ENCODE measurements around the gene LENG8. TPM values are rescaled to one million over a fixed set of nuclear protein-coding genes. Genes with fewer than 3 reads are reported as not detected.

The LENG8 gene
- total and polyA plus RNA-seq, 2 of the 13 experiments (the other 11 are each of a cell fraction or from before 2014, with no cell fraction given): 14.3 to 41.9 TPM

GRCh38 chr19:54463531-54464043, 14.6 kb downstream of the LENG8 start, which contains the start of gene LENG9 (continued):
- TF ChIP-seq ZBTB39 (CRISPR knock-in tag; IDR thresholded peaks at IDR 0.05): 0 out of 2 replicates have a peak, but pooled peaks have one; percentile 3
- peak; percentile 49; the same call in 1 of the 2 replicates for TF ChIP-seq ZNF674 (CRISPR knock-in tag; IDR thresholded peaks at IDR 0.05; ENCODE audit: low read depth)
- TF ChIP-seq MXI1 (IDR thresholded peaks at IDR 0.05; ENCODE audit: borderline replicate concordance, low read depth, low read length): peak; percentile 32; the same call in 1 of the 3 replicates
- no peak for TF ChIP-seq CENPT (CRISPR knock-in tag; IDR thresholded peaks at IDR 0.05; ENCODE audit: low read depth)
- TF ChIP-seq, protein P1, sequence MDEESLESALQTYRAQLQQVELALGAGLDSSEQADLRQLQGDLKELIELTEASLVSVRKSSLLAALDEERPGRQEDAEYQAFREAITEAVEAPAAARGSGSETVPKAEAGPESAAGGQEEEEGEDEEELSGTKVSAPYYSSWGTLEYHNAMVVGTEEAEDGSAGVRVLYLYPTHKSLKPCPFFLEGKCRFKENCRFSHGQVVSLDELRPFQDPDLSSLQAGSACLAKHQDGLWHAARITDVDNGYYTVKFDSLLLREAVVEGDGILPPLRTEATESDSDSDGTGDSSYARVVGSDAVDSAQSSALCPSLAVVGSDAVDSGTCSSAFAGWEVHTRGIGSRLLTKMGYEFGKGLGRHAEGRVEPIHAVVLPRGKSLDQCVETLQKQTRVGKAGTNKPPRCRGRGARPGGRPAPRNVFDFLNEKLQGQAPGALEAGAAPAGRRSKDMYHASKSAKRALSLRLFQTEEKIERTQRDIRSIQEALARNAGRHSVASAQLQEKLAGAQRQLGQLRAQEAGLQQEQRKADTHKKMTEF (CRISPR knock-in tag; IDR thresholded peaks at IDR 0.05): peak; percentile 21
- no peak for TF ChIP-seq AFF4 (CRISPR knock-in tag; IDR thresholded peaks at IDR 0.05)
- no peak for TF ChIP-seq BCL3 (CRISPR knock-in tag; IDR thresholded peaks at IDR 0.05)
- TF ChIP-seq REXO4 (CRISPR knock-in tag; IDR thresholded peaks at IDR 0.05; ENCODE audit: borderline replicate concordance): no peak
- TF ChIP-seq TAF1 (CRISPR knock-in tag; IDR thresholded peaks at IDR 0.05): peak; percentile 74
- TF ChIP-seq CBX1 (IDR thresholded peaks at IDR 0.05; ENCODE audit: low read depth): no peak
- TF ChIP-seq EED (CRISPR knock-in tag; IDR thresholded peaks at IDR 0.05): no peak
- TF ChIP-seq ELF1 (CRISPR knock-in tag; IDR thresholded peaks at IDR 0.05): peak; percentile 23; the same call in 1 of the 2 replicates
- TF ChIP-seq SP5 (CRISPR knock-in tag; IDR thresholded peaks at IDR 0.05; ENCODE audit: borderline replicate concordance, low read depth): peak; percentile 42; the same call in 1 of the 2 replicates
- TF ChIP-seq, protein P2, sequence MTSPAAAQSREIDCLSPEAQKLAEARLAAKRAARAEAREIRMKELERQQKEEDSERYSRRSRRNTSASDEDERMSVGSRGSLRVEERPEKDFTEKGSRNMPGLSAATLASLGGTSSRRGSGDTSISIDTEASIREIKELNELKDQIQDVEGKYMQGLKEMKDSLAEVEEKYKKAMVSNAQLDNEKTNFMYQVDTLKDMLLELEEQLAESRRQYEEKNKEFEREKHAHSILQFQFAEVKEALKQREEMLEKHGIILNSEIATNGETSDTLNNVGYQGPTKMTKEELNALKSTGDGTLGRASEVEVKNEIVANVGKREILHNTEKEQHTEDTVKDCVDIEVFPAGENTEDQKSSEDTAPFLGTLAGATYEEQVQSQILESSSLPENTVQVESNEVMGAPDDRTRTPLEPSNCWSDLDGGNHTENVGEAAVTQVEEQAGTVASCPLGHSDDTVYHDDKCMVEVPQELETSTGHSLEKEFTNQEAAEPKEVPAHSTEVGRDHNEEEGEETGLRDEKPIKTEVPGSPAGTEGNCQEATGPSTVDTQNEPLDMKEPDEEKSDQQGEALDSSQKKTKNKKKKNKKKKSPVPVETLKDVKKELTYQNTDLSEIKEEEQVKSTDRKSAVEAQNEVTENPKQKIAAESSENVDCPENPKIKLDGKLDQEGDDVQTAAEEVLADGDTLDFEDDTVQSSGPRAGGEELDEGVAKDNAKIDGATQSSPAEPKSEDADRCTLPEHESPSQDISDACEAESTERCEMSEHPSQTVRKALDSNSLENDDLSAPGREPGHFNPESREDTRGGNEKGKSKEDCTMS (CRISPR knock-in tag; conservative IDR thresholded peaks at IDR 0.05): no peak

Data from HepG2 (cell line).